Gastrocnemius medialis (tissue), 4 donors: Measurements from ENCODE around the gene KRTAP29-1. TPM values are rescaled to one million over a fixed set of nuclear protein-coding genes. Genes with fewer than 3 reads are reported as not detected.
"Not testable (repeated sequence)": the region's sequence is repeated elsewhere in the genome, so short reads cannot be mapped to it uniquely, and the experiment has no call there.

Source experiments
- ATAC-seq, 2 donors: fragments of 150-250 bp; one replicate each; pipeline ENCODE4 v1.9.1; 2016
- DNase-seq, 2 donors: peaks; one replicate each; pipeline ENCODE4 v3.0.0-alpha.2; 2019
- H3K27ac ChIP-seq, 4 donors: fragments of 200-600 bp; sonication (generic); 1 replicate in 1 of 4; 2 replicates in 3 of 4; pipeline ENCODE4 v1.5.1; 2016 to 2018; ENCODE audit warnings: mild to moderate bottlenecking in 2 of 4, moderate library complexity in 1 of 4
- H3K27me3 ChIP-seq, 3 donors: fragments of 200-600 bp; sonication (generic) in 2 of 3; 1 replicate in 1 of 3; 2 replicates in 2 of 3; pipeline versions ENCODE4 v1.5.1 to v1.6.0; 2016 to 2019; ENCODE audit warnings: mild to moderate bottlenecking in 1 of 3, moderate library complexity in 1 of 3
- H3K36me3 ChIP-seq, 2 donors: fragments of 200-600 bp; sonication (generic) in 1 of 2; one replicate each; pipeline ENCODE4 v1.5.1; 2017 to 2018
- H3K4me1 ChIP-seq, 2 donors: fragments of 200-600 bp; sonication (generic) in 1 of 2; one replicate each; pipeline ENCODE4 v1.5.1; 2016 to 2017; ENCODE audit warnings: mild to moderate bottlenecking in 2 of 2
- H3K4me3 ChIP-seq, 4 donors: fragments of 200-600 bp; sonication (generic) in 3 of 4; 1 replicate in 1 of 4; 2 replicates in 3 of 4; pipeline ENCODE4 v1.5.1; 2016 to 2019; ENCODE audit warnings: mild to moderate bottlenecking in 2 of 4
- H3K9me3 ChIP-seq, 3 donors: fragments of 200-600 bp; sonication (generic) in 2 of 3; 1 replicate in 1 of 3; 2 replicates in 2 of 3; pipeline ENCODE4 v1.5.1; 2016 to 2019
- CTCF ChIP-seq, 5 experiments: fragments of 450-650 bp in 3 of 5; fragments of 200-600 bp in 2 of 5; sonication (generic) in 2 of 5; IDR thresholded peaks in 4 of 5; conservative IDR thresholded peaks in 1 of 5; 1 replicate in 4 of 5; 2 replicates in 1 of 5; pipeline ENCODE4 v1.5.1; 2016 to 2019; ENCODE audit warnings: antibody characterized with exemption in 5 of 5, mild to moderate bottlenecking in 3 of 5, moderate library complexity in 3 of 5
- POLR2A ChIP-seq, 2 donors: fragments of 450-650 bp; IDR thresholded peaks; one replicate each; pipeline ENCODE4 v1.6.1; 2017; ENCODE audit warnings: antibody characterized with exemption in 2 of 2, mild to moderate bottlenecking in 2 of 2, moderate library complexity in 2 of 2
- in situ Hi-C, 4 donors: fragments of 200-750 bp; cut with MboI; loops; one replicate each; pipeline versions ENCODE4 v1.15.0 to v1.8.0; 2017; ENCODE audit warnings: low sequenced_read_pairs in 4 of 4
- intact Hi-C: fragments of 100-400 bp; cut with DNase I; formaldehyde crosslinking; loops from one replicate; pipeline ENCODE4 v1.15.1; 2023; ENCODE audit warnings: low total_unique reads
- total RNA-seq, 4 donors: library from RNA; depleted of rRNA; stranded (reverse); fragments of >200 nt; gene quantifications; one replicate each; pipeline versions ENCODE4 v1.1.0 to v1.2.3, GENCODE V29; 2016

Gene KRTAP29-1
- total RNA-seq, 4 donors from 2014 or later = not detected

DNA sequence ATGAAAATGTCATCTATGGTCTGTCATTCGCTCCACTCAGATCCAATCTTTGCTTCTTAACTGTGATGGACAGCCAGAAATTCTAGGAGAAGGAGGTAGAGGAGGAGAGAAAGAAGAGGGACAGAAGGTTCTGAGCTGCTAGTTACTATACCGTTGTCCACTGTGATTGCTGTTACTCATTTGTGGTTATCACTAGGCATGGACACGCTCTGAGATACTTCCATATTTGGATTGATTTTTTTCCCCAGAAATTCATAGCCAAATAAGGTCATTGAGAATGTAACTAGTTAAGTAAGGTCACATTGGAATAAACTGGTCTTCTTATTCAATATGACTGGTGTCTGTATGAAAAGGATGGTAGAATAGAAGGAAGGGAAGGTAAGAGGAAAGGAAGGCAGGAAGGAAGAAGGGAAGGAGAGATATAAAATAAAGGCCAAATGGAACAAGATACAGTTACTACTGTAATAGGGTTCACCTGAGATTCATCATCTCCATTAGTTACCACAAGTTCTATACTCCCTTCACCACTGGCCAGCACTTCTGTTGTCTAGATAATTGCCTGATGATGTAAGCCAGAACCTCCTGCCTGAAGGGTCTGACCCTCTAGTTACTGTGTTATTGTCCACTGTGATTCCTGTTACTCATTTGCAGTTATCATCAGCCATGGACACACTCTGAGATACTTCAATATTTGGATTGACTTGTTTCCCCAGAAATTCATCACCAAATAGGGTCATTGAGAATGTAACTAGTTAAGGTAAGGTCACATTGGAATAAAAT lies 24.3 kb downstream of the KRTAP29-1 start:
- Histone ChIP-seq H3K4me3 (no peak overlapping the region), H3K27me3 (peaks cover 0 to 4% (median 3%) of the 10 kb centered on the region in 3 donors), H3K27ac (no peak overlapping the region), H3K36me3 (no peaks in the 10 kb centered on the region), H3K4me1 (no peaks in the 10 kb centered on the region), H3K9me3 (no peaks in the 10 kb centered on the region)
- in situ Hi-C loops = no loop called here
- ATAC-seq (no peak), DNase-seq (no peak)
- TF ChIP-seq POLR2A (IDR thresholded peaks at IDR 0.05) (no peak), CTCF (IDR thresholded peaks at IDR 0.05 in 4 of 5, conservative IDR thresholded peaks at IDR 0.05 in 1 of 5) (no peak)
- intact Hi-C loops = no loop called here

DNA sequence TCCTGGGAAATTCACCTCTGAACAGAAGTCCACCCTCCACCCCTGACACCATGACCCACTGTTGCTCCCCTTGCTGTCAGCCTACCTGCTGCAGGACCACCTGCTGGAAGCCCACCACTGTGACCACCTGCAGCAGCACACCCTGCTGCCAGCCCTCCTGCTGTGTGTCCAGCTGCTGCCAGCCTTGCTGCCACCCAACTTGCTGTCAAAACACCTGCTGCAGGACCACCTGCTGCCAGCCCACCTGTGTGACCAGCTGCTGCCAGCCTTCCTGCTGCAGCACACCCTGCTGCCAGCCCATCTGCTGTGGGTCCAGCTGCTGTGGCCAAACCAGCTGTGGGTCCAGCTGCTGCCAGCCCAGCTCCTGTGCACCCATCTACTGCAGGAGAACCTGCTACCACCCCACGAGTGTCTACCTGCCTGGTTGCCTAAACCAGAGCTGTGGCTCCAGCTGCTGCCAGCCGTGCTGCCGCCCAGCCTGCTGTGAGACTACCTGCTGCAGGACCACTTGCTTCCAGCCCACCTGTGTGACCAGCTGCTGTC lies 26.9 kb downstream of the KRTAP29-1 start, which contains the start of gene KRTAP9-7:
Gene KRTAP9-7 (plus strand): TSS at position 51 of the 543 bp plus-strand sequence. CDS start 0 bp downstream, at position 51.
- H3K4me1 ChIP-seq, H3K36me3 ChIP-seq, H3K27me3 ChIP-seq, in situ Hi-C loops, H3K27ac ChIP-seq, ATAC-seq, H3K4me3 ChIP-seq, H3K9me3 ChIP-seq, intact Hi-C loops, DNase-seq: not testable (repeated sequence)

GRCh38 chr17:41271858-41272257 lies 30.8 kb downstream of the KRTAP29-1 start:
- ATAC-seq (no peak), DNase-seq (no peak)
- H3K9me3 ChIP-seq = no peaks in the 10 kb centered on the region
- H3K4me3 ChIP-seq = no peak overlapping the region
- TF ChIP-seq POLR2A (IDR thresholded peaks at IDR 0.05) (no peak), CTCF (IDR thresholded peaks at IDR 0.05 in 4 of 5, conservative IDR thresholded peaks at IDR 0.05 in 1 of 5) (no peak)
- H3K27me3 ChIP-seq = peaks cover 0 to 3% (median 0%) of the 10 kb centered on the region in 3 donors
- H3K4me1 ChIP-seq = no peaks in the 10 kb centered on the region
- H3K36me3 ChIP-seq = no peaks in the 10 kb centered on the region
- H3K27ac ChIP-seq = no peak overlapping the region
- in situ Hi-C loops = loop anchor here in 1 of 4 donors (25.0 kb wide), 1 partner anchor 110 kb away; the partner anchor contains the start of genes KRTAP4-3 and KRTAP4-4
- intact Hi-C loops = no loop called here

DNA sequence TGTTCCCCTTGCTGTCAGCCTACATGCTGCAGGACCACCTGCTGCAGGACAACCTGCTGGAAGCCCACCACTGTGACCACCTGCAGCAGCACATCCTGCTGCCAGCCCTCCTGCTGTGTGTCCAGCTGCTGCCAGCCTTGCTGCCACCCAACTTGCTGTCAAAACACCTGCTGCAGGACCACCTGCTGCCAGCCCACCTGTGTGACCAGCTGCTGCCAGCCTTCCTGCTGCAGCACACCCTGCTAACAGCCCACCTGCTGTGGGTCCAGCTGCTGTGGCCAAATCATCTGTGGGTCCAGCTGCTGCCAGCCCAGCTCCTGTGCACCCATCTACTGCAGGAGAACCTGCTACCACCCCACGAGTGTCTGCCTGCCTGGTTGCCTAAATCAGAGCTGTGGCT lies 31.3 kb downstream of the KRTAP29-1 start:
- H3K4me3 ChIP-seq, H3K9me3 ChIP-seq, H3K4me1 ChIP-seq, ATAC-seq, H3K27ac ChIP-seq, DNase-seq, H3K27me3 ChIP-seq, H3K36me3 ChIP-seq, intact Hi-C loops: not testable (repeated sequence)
- in situ Hi-C loops = loop anchor here in 1 of 4 donors (25.0 kb wide), 1 partner anchor 109 kb away; the partner anchor contains the start of genes KRTAP4-3 and KRTAP4-4

- intact Hi-C loops = no loop called here
- no peak for DNase-seq
- Histone ChIP-seq H3K27me3 (no peaks in the 10 kb centered on the region), H3K27ac (no peak overlapping the region), H3K36me3 (no peaks in the 10 kb centered on the region), H3K4me1 (no peaks in the 10 kb centered on the region), H3K4me3 (no peak overlapping the region), H3K9me3 (no peaks in the 10 kb centered on the region)
- ATAC-seq = no peak
- no peak for TF ChIP-seq POLR2A (IDR thresholded peaks at IDR 0.05)
- TF ChIP-seq CTCF (IDR thresholded peaks at IDR 0.05 in 4 of 5, conservative IDR thresholded peaks at IDR 0.05 in 1 of 5) = no peak
- in situ Hi-C loops = loop anchor here in 1 of 4 donors (25.0 kb wide), 1 partner anchor 105 kb away; the partner anchor contains the start of genes KRTAP4-3 and KRTAP4-4
Observed at GRCh38 chr17:41267711-41268110, 34.9 kb downstream of the KRTAP29-1 start.
